GM19452 (cell line): ENCODE measurements around the gene RAB30.
A peak's percentile ranks its signal among the peaks of the same experiment; 100 is the strongest.
"Not testable (repeated sequence)": the region's sequence is repeated elsewhere in the genome, so short reads cannot be mapped to it uniquely, and the experiment has no call there.

Experiments
- ATAC-seq: cut with Tn5 transposase; IDR thresholded peaks from one replicate; pipeline ENCODE4 v1.9.1; 2021; ENCODE audit not compliant: unreplicated experiment

Gene RAB30

DNA sequence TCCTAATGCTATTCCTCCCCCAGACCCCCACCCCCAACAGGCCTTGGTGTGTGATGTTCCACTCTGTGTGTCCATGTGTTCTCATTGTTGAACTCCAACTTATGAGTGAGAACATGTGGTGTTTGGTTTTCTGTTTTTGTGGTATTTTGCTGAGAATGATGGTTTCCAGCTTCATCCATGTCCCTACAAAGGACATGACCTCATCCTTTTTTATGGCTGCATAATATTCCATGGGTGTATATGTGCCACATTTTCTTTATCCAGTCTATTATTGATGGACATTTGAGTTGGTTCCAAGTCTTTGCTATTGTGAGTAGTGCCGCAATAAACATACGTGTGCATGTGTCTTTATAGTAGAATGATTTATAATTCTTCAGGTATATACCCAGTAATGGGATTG is 121.2 kb downstream of the RAB30 start:
- not testable (repeated sequence) for ATAC-seq

DNA sequence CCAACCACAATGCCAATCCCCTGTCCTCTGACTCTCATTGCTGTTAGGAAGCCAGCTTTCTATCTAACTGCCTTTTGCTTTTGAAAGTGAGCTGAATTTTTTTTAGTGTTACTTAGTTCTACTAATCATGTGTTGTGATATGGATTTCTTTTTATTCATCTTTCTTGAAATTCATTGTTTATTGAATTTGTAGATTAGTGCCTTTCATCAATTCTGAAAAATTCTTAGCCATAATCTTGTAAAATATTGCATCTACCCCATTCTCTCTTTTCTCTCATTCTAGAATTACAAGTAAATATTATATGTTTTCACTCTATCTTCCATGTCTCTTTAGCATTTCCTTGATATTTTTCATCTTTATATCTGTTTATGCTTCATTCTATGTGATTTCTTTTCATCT is 122.3 kb downstream of the RAB30 start:
- no peak for ATAC-seq

- no peak for ATAC-seq
Observed at GRCh38 chr11:82945682-82946081, 126.0 kb downstream of the RAB30 start.

DNA sequence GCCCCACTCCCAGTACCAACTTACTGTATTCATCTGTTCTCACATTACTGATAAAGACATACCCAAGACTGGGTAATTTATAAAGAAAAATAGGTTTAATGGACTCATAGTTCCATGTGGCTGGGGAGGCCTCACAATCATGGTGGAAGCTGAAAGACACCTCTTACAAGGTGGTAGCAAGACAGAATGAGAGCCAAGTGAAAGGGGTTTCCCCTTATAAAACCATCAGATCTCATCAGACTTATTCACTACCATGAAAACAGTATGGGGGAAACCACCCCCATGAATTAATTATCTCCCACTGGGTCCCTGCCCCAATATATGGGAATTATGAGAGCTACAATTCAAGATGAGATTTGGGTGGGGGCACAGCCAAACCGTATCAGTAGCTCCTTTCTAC is 126.7 kb downstream of the RAB30 start:
- ATAC-seq = not testable (repeated sequence)

- no peak for ATAC-seq
Observed at GRCh38 chr11:82944198-82944597, 127.5 kb downstream of the RAB30 start.

- ATAC-seq = not testable (repeated sequence)
Observed at GRCh38 chr11:82943430-82943829, 128.3 kb downstream of the RAB30 start.

- no peak for ATAC-seq
Observed at GRCh38 chr11:82942376-82942775, 129.3 kb downstream of the RAB30 start.

DNA sequence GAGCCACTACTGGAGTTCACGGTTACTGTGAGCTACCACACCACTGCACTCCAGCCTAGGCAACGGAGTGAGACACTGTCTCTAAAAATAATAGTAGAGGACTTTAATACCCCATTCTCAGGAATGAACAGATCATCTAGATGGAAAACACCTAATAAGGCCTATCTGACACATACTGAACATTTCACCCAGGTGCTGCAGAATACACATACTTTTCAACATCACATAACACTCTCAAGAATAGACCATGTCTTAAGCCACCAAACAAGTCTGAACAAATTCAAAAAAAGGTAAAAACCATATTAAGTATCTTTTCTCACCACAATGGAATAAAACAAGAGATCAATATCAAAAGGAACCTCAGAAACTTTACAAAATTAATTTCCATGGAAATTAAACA is 132.2 kb downstream of the RAB30 start:
- ATAC-seq = no peak

DNA sequence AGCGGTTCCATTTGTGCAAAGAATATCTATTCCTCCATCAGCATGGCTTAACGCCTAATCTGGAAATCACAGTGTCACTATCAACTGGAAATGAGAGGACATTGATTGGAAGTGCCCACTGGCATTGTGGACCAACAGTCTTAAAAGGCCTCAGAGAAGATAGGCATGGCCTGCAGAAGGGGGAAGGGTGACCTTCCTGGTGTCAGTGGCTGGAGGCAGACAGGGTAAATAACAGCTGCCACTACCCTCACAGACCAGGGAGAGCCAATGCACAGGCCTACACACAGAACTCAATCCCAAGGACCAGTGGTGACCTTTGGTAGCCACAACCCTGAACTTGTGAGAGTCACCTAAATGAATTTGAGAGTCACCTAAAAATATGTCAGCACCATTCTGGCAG is 134.1 kb downstream of the RAB30 start:
- no peak for ATAC-seq

- ATAC-seq = no peak
Observed at GRCh38 chr11:82936261-82936660, 135.4 kb downstream of the RAB30 start.

GRCh38 chr11:82932564-82932963 is 139.1 kb downstream of the RAB30 start:
- no peak for ATAC-seq

DNA sequence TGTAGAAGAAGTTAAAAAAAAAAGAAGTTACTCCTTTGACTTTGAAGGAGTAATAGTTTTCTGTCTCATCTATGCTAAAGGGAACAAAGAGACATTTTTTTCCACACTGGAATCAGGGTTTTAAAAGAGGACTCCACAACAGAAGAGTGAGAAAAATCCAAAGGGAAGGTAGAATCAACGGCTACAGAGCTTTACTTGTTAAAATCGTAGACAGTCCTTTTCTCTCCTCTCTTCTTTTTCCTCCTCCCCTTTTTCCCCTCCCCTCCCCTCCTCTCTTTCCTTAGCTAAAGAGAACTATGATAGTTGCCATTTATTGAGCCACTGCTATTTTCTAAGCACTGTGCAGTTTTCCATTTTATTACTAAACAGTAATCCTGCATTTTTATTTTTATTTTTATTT is 141.0 kb downstream of the RAB30 start:
- no peak for ATAC-seq

- no peak for ATAC-seq
Observed at GRCh38 chr11:82930229-82930628, 141.5 kb downstream of the RAB30 start.

- no peak for ATAC-seq
Observed at GRCh38 chr11:82929121-82929520, 142.6 kb downstream of the RAB30 start.

- peak; percentile 81 for ATAC-seq
Observed at GRCh38 chr11:82927264-82927880, 144.3 kb downstream of the RAB30 start.

- ATAC-seq = no peak
Observed at GRCh38 chr11:82924522-82925224, 147.0 kb downstream of the RAB30 start.
